ENCODE results near the gene RHBDD1. TPM values are rescaled to one million over a fixed set of nuclear protein-coding genes. Genes with fewer than 3 reads are reported as not detected.
A peak's percentile ranks its signal among the peaks of the same experiment; 100 is the strongest.

Gene RHBDD1
- total RNA-seq, 5 donors from 2014 or later (not counting 1 experiment from before 2014, with no cell fraction given): 41.0 to 53.2 (median 47.8) TPM

DNA sequence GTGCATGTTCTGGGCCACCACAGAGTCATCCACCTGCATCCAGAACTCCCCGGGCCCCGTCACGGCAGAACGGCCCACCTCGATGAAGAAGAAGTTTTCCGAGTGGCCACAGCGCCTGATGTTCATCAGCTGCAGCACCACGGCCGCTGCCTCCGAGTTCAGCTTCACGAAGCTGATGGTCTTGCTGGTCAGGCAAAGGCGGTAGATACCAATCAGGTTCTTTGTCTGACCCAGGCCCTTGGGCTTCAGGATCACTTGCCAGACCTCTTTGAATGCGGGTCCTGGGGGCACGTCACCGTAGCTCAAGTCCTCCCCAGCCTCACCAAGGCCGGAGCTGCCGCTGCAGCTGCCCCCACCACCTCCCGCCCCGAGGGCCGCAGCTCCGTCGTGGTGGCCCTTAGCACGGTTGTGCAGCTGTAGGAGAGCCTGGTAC, 37.8 kb upstream of the RHBDD1 start:
- H3K9me3 ChIP-seq: no peaks in the 10 kb centered on the region
- Mint-ChIP-seq H3K4me1 (peaks cover 45 to 62% (median 50%) of the 10 kb centered on the region in 3 donors), H3K27ac (peak overlapping the region in 1 of 2 donors; percentile 87), H3K36me3 (no peaks in the 10 kb centered on the region), H3K4me3 (peak overlapping the region; percentile 86 to 90 (median 89)), H3K9me3 (no peaks in the 10 kb centered on the region), H3K27me3 (peaks cover 0 to 2% of the 10 kb centered on the region in 2 donors)
- H3K4me3 ChIP-seq (ENCODE audit: control insufficient read depth in 1 of 2, extremely low read depth in 1 of 2, low read length in 1 of 2): peak overlapping the region; percentile 76 to 90
- ChIA-PET CTCF (interaction anchor here (0.7 to 1.6 kb wide), 4 partner anchors 25 to 909 kb away, joined by 3 to 5 read pairs (median 3); no protein-coding TSS in a partner anchor), POLR2A (no interaction called here)
- WGBS (ENCODE audit: insufficient coverage): 88% methylated on average over 18 of the region's 23 CpGs
- H3K27me3 ChIP-seq (replicated peaks in 1 of 2; ENCODE audit: control insufficient read depth in 2 of 2, extremely low read depth in 1 of 2, insufficient read depth in 2 of 2, low read length in 1 of 2): peaks cover 0 to 24% of the 10 kb centered on the region in 2 experiments
- H3K36me3 ChIP-seq (ENCODE audit: control insufficient read depth in 2 of 2, extremely low read depth in 1 of 2, insufficient read depth in 1 of 2, low read length in 1 of 2): no peaks in the 10 kb centered on the region
- ATAC-seq (replicated peaks in 1 of 4) (no peak), DNase-seq (peak in 1 of 35 experiments; percentile 3)
- no peak overlapping the region for H3K27ac ChIP-seq (ENCODE audit: low read length)
- H3K4me1 ChIP-seq (ENCODE audit: control insufficient read depth in 1 of 2, extremely low read depth in 1 of 2, insufficient read depth in 2 of 2, low read length in 2 of 2): peaks cover 11 to 34% of the 10 kb centered on the region in 2 experiments

DNA sequence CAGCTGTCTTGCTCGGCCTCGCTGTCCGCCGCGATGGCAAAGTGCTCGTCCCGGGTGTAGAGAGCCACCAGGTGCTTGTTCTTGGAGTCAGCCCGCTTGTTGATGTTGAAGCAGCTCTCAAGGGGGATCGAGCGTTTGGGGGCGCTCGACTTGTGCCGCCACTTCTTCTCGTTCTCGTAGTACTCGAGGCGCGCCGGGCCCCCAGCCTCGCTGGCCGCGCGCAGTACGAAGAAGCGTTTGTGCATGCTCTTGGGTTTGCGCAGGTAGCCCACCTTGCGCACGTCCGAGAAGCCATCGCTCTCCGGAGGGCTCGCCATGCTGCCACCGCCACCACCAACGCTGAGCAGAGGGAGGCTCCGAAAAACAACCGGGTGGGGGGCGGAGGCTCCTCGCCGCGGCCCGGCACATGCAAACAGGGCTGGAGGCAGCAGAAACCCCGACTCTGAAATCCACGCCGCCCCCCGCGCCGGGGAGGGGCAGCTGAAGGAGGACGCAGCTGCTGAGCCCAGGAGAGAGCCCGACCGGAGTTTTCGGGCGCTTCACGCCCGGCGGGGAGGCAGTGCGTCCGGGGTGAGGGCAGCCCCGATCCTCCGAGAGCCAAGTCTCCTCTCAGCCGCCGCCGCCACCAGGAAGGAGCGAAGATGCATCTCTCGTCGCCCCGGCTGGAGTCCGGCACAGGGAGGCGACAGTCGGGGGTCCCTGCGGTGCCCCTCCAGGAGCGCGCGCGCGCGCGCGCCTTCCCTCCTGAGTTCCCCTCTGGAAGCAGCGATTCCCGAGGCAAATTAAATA, 37.2 kb upstream of the RHBDD1 start:
- no peaks in the 10 kb centered on the region for H3K36me3 ChIP-seq (ENCODE audit: control insufficient read depth in 2 of 2, extremely low read depth in 1 of 2, insufficient read depth in 1 of 2, low read length in 1 of 2)
- Mint-ChIP-seq H3K27ac (peak overlapping the region; percentile 83 to 87), H3K36me3 (no peaks in the 10 kb centered on the region), H3K9me3 (no peaks in the 10 kb centered on the region), H3K27me3 (peaks cover 0 to 4% of the 10 kb centered on the region in 2 donors), H3K4me3 (peak overlapping the region; percentile 86 to 90 (median 89)), H3K4me1 (peaks cover 39 to 57% (median 47%) of the 10 kb centered on the region in 3 donors)
- ChIA-PET POLR2A (interaction anchor here (0.5 to 1.2 kb wide), 6 partner anchors 7 to 752 kb away, joined by 3 to 8 read pairs (median 4); partner anchors contain the start of gene RHBDD1 (in 1 of the 2)), CTCF (interaction anchor here (0.6 to 1.6 kb wide), 11 partner anchors 8 to 1127 kb away, joined by 3 to 5 read pairs (median 3); no protein-coding TSS in a partner anchor)
- ATAC-seq (replicated peaks in 1 of 4) (peak; percentile 33 to 40 (median 36)), DNase-seq (peak in 22 of 35 experiments; percentile 28 to 66 (median 38))
- H3K9me3 ChIP-seq: no peaks in the 10 kb centered on the region
- H3K27ac ChIP-seq (ENCODE audit: low read length): peak overlapping the region; percentile 2
- H3K4me3 ChIP-seq (ENCODE audit: control insufficient read depth in 1 of 2, extremely low read depth in 1 of 2, low read length in 1 of 2): peak overlapping the region; percentile 76 to 90
- peaks cover 0 to 24% of the 10 kb centered on the region in 2 experiments for H3K27me3 ChIP-seq (replicated peaks in 1 of 2; ENCODE audit: control insufficient read depth in 2 of 2, extremely low read depth in 1 of 2, insufficient read depth in 2 of 2, low read length in 1 of 2)
- peaks cover 10 to 34% of the 10 kb centered on the region in 2 experiments for H3K4me1 ChIP-seq (ENCODE audit: control insufficient read depth in 1 of 2, extremely low read depth in 1 of 2, insufficient read depth in 2 of 2, low read length in 2 of 2)
- WGBS (ENCODE audit: insufficient coverage): 1% methylated on average over 71 of the region's 80 CpGs

GRCh38 chr2:226799211-226799975, 36.5 kb upstream of the RHBDD1 start, which contains the start of gene IRS1:
IRS1 (minus strand) TSS chr2:226799820; CDS start chr2:226798738, 1,082 bp downstream.
- Mint-ChIP-seq H3K4me1 (peaks cover 32 to 49% (median 39%) of the 10 kb centered on the region in 3 donors), H3K4me3 (peak within 1 kb of the TSS; percentile 86 to 90 (median 89)), H3K27me3 (peaks cover 2 to 6% of the 10 kb centered on the region in 2 donors), H3K9me3 (no peaks in the 10 kb centered on the region), H3K27ac (peak within 1 kb of the TSS; percentile 80 to 87), H3K36me3 (no peaks in the 10 kb centered on the region)
- Histone ChIP-seq H3K4me1 (ENCODE audit: control insufficient read depth in 1 of 2, extremely low read depth in 1 of 2, insufficient read depth in 2 of 2, low read length in 2 of 2) (peaks cover 9 to 34% of the 10 kb centered on the region in 2 experiments), H3K4me3 (ENCODE audit: control insufficient read depth in 1 of 2, extremely low read depth in 1 of 2, low read length in 1 of 2) (peak within 1 kb of the TSS; percentile 76 to 90), H3K9me3 (no peaks in the 10 kb centered on the region), H3K27ac (ENCODE audit: low read length) (peak within 1 kb of the TSS; percentile 2), H3K36me3 (ENCODE audit: control insufficient read depth in 2 of 2, extremely low read depth in 1 of 2, insufficient read depth in 1 of 2, low read length in 1 of 2) (no peaks in the 10 kb centered on the region), H3K27me3 (replicated peaks in 1 of 2; ENCODE audit: control insufficient read depth in 2 of 2, extremely low read depth in 1 of 2, insufficient read depth in 2 of 2, low read length in 1 of 2) (peaks cover 0 to 24% of the 10 kb centered on the region in 2 experiments)
- ChIA-PET CTCF (interaction anchor here (0.6 to 4.6 kb wide), 20 partner anchors 8 to 1677 kb away, joined by 3 to 34 read pairs (median 4); no protein-coding TSS in a partner anchor), POLR2A (interaction anchor here (0.6 to 1.2 kb wide), 6 partner anchors 8 to 751 kb away, joined by 3 to 12 read pairs (median 4); partner anchors contain the start of gene RHBDD1 (in 1 of the 2))
- WGBS (ENCODE audit: insufficient coverage): under 1% methylated on average over 62 of the region's 82 CpGs
- DNase-seq (peak in 32 of 35 experiments; percentile 25 to 78 (median 48)), ATAC-seq (replicated peaks in 1 of 4) (peak; percentile 62 to 72 (median 65))

GRCh38 chr2:226799976-226800940, 35.6 kb upstream of the RHBDD1 start:
- DNase-seq (peak in 2 of 35 experiments; percentile 2 to 15), ATAC-seq (replicated peaks in 1 of 4) (peak in 1 of 4 experiments; percentile 2)
- Histone ChIP-seq H3K27me3 (replicated peaks in 1 of 2; ENCODE audit: control insufficient read depth in 2 of 2, extremely low read depth in 1 of 2, insufficient read depth in 2 of 2, low read length in 1 of 2) (peaks cover 0 to 27% of the 10 kb centered on the region in 2 experiments), H3K27ac (ENCODE audit: low read length) (no peak overlapping the region), H3K4me3 (ENCODE audit: control insufficient read depth in 1 of 2, extremely low read depth in 1 of 2, low read length in 1 of 2) (peak overlapping the region; percentile 76 to 90), H3K9me3 (no peaks in the 10 kb centered on the region), H3K4me1 (ENCODE audit: control insufficient read depth in 1 of 2, extremely low read depth in 1 of 2, insufficient read depth in 2 of 2, low read length in 2 of 2) (peaks cover 9 to 34% of the 10 kb centered on the region in 2 experiments), H3K36me3 (ENCODE audit: control insufficient read depth in 2 of 2, extremely low read depth in 1 of 2, insufficient read depth in 1 of 2, low read length in 1 of 2) (no peaks in the 10 kb centered on the region)
- peak overlapping the region; percentile 73 to 80 for H3K27ac Mint-ChIP-seq
- H3K27me3 Mint-ChIP-seq: peaks cover 4 to 6% of the 10 kb centered on the region in 2 donors
- H3K4me1 Mint-ChIP-seq: peaks cover 28 to 44% (median 35%) of the 10 kb centered on the region in 3 donors
- no peaks in the 10 kb centered on the region for H3K36me3 Mint-ChIP-seq
- H3K4me3 Mint-ChIP-seq: peak overlapping the region; percentile 71 to 89 (median 84)
- H3K9me3 Mint-ChIP-seq: no peaks in the 10 kb centered on the region
- CTCF ChIA-PET: interaction anchor here (0.5 to 4.6 kb wide), 19 partner anchors 9 to 1678 kb away, joined by 3 to 34 read pairs (median 4); no protein-coding TSS in a partner anchor
- POLR2A ChIA-PET: interaction anchor here (0.6 to 1.2 kb wide), 4 partner anchors 10 to 184 kb away, joined by 3 to 11 read pairs (median 5); no protein-coding TSS in a partner anchor
- WGBS (ENCODE audit: insufficient coverage): 4% methylated on average over 15 of the region's 39 CpGs
